HEK293 (cell line): ENCODE results near the gene ACACB.
A peak's percentile ranks its signal among the peaks of the same experiment; 100 is the strongest.

Experiments used
- GLIS1 ChIP-seq: fragments of 450-650 bp; formaldehyde crosslinking; IDR thresholded peaks from 2 replicates; pipeline ENCODE4 v1.5.1; 2016; ENCODE audit warnings: missing biosample characterization, missing genetic modification characterization
- IKZF3 ChIP-seq: fragments of 450-650 bp; IDR thresholded peaks from 2 replicates; pipeline ENCODE4 v1.5.0; 2018; ENCODE audit warnings: missing biosample characterization, mild to moderate bottlenecking, missing genetic modification characterization, moderate library complexity
- KLF7 ChIP-seq: fragments of 450-650 bp; formaldehyde crosslinking; IDR thresholded peaks from 2 replicates; pipeline ENCODE4 v1.5.1; 2016; ENCODE audit warnings: missing biosample characterization, missing genetic modification characterization, borderline replicate concordance
- MYNN ChIP-seq: fragments of 450-650 bp; formaldehyde crosslinking; IDR thresholded peaks from 2 replicates; pipeline ENCODE4 v1.5.1; 2016; ENCODE audit warnings: missing biosample characterization, missing genetic modification characterization, borderline replicate concordance
- OVOL3 ChIP-seq: fragments of 450-650 bp; formaldehyde crosslinking; IDR thresholded peaks from 2 replicates; pipeline ENCODE4 v1.5.1; 2016; ENCODE audit warnings: missing biosample characterization, missing genetic modification characterization
- PATZ1 ChIP-seq: fragments of 450-650 bp; formaldehyde crosslinking; IDR thresholded peaks from 2 replicates; pipeline ENCODE4 v1.5.1; 2016; ENCODE audit warnings: missing biosample characterization, missing genetic modification characterization
- PRDM1 ChIP-seq: fragments of 450-650 bp; formaldehyde crosslinking; IDR thresholded peaks from 2 replicates; pipeline ENCODE4; 2016; ENCODE audit warnings: missing biosample characterization, missing genetic modification characterization
- SCRT2 ChIP-seq: fragments of 450-650 bp; formaldehyde crosslinking; IDR thresholded peaks from 2 replicates; pipeline ENCODE4 v1.5.1; 2016; ENCODE audit warnings: missing biosample characterization, missing genetic modification characterization
- ZBTB11 ChIP-seq: fragments of 450-650 bp; formaldehyde crosslinking; conservative IDR thresholded peaks from 2 replicates; pipeline ENCODE4 v1.5.1; 2016; ENCODE audit warnings: low read depth, missing biosample characterization, missing genetic modification characterization
- ZBTB20 ChIP-seq: fragments of 450-650 bp; formaldehyde crosslinking; IDR thresholded peaks from 2 replicates; pipeline ENCODE4 v1.5.1; 2016; ENCODE audit warnings: missing biosample characterization, missing genetic modification characterization
- ZBTB7A ChIP-seq: fragments of 450-650 bp; formaldehyde crosslinking; IDR thresholded peaks from 2 replicates; pipeline ENCODE4 v1.5.1; 2016; ENCODE audit warnings: low read depth, missing biosample characterization, missing genetic modification characterization
- ZNF132 ChIP-seq: fragments of 450-650 bp; formaldehyde crosslinking; IDR thresholded peaks from 2 replicates; pipeline ENCODE4 v1.5.1; 2017; ENCODE audit warnings: missing biosample characterization, missing genetic modification characterization, borderline replicate concordance
- ZNF223 ChIP-seq: fragments of 450-650 bp; formaldehyde crosslinking; IDR thresholded peaks from 2 replicates; pipeline ENCODE4 v1.5.1; 2016; ENCODE audit warnings: missing biosample characterization, missing genetic modification characterization
- ZNF239 ChIP-seq: fragments of 450-650 bp; formaldehyde crosslinking; IDR thresholded peaks from 2 replicates; pipeline ENCODE4 v1.5.1; 2016; ENCODE audit warnings: missing biosample characterization, missing genetic modification characterization
- ZNF416 ChIP-seq: fragments of 450-650 bp; formaldehyde crosslinking; IDR thresholded peaks from 2 replicates; pipeline ENCODE4 v1.5.1; 2016; ENCODE audit warnings: missing biosample characterization, missing genetic modification characterization
- ZNF555 ChIP-seq: fragments of 450-650 bp; formaldehyde crosslinking; conservative IDR thresholded peaks from 2 replicates; pipeline ENCODE4 v1.5.1; 2017; ENCODE audit warnings: missing biosample characterization, mild to moderate bottlenecking, missing genetic modification characterization, inconsistent platforms
- ZNF561 ChIP-seq: fragments of 450-650 bp; IDR thresholded peaks from 2 replicates; pipeline ENCODE4 v1.5.1; 2018; ENCODE audit warnings: missing biosample characterization, missing genetic modification characterization, borderline replicate concordance
- ZNF660 ChIP-seq: fragments of 450-650 bp; IDR thresholded peaks from 2 replicates; pipeline ENCODE4 v1.5.1; 2018; ENCODE audit warnings: missing biosample characterization, mild to moderate bottlenecking, missing genetic modification characterization
- ZNF701 ChIP-seq: fragments of 450-650 bp; formaldehyde crosslinking; IDR thresholded peaks from 2 replicates; pipeline ENCODE4 v1.5.1; 2016; ENCODE audit warnings: missing biosample characterization, missing genetic modification characterization
- ZNF76 ChIP-seq: fragments of 450-650 bp; formaldehyde crosslinking; IDR thresholded peaks from 2 replicates; pipeline ENCODE4; 2016; ENCODE audit warnings: low read depth, missing biosample characterization, missing genetic modification characterization, borderline replicate concordance
- ZNF768 ChIP-seq: fragments of 450-650 bp; formaldehyde crosslinking; IDR thresholded peaks from 2 replicates; pipeline ENCODE4 v1.5.1; 2018; ENCODE audit warnings: missing biosample characterization, mild to moderate bottlenecking, missing genetic modification characterization
- ZNF791 ChIP-seq: fragments of 450-650 bp; formaldehyde crosslinking; IDR thresholded peaks from 2 replicates; pipeline ENCODE4 v1.5.1; 2016; ENCODE audit warnings: missing biosample characterization, missing genetic modification characterization
- ZNF792 ChIP-seq: fragments of 450-650 bp; formaldehyde crosslinking; IDR thresholded peaks from 2 replicates; pipeline ENCODE4 v1.5.1; 2016; ENCODE audit warnings: missing biosample characterization, missing genetic modification characterization
- ZNF830 ChIP-seq: fragments of 450-650 bp; IDR thresholded peaks from 2 replicates; pipeline ENCODE4 v1.5.0; 2018; ENCODE audit warnings: missing biosample characterization, missing genetic modification characterization, low read depth, mild to moderate bottlenecking, moderate library complexity
- ZSCAN23 ChIP-seq: fragments of 450-650 bp; formaldehyde crosslinking; IDR thresholded peaks from 2 replicates; pipeline ENCODE4 v1.5.1; 2016; ENCODE audit warnings: missing biosample characterization, missing genetic modification characterization
- ZSCAN5A ChIP-seq: fragments of 450-650 bp; formaldehyde crosslinking; IDR thresholded peaks from 2 replicates; pipeline ENCODE4 v1.5.1; 2016; ENCODE audit warnings: missing biosample characterization, missing genetic modification characterization
- TF ChIP-seq, protein P1 (sequence below): sonication (generic); formaldehyde crosslinking; IDR thresholded peaks from 2 replicates; pipeline ENCODE4 v1.8.1; 2022; ENCODE audit warnings: mild to moderate bottlenecking, moderate library complexity, missing genetic modification reagents
- TF ChIP-seq, protein P2 (sequence below): fragments of 450-650 bp; formaldehyde crosslinking; IDR thresholded peaks from 2 replicates; pipeline ENCODE4 v1.5.1; 2016; ENCODE audit warnings: missing biosample characterization, missing genetic modification characterization
- TF ChIP-seq, protein P3 (sequence below): fragments of 450-650 bp; formaldehyde crosslinking; IDR thresholded peaks from 2 replicates; pipeline ENCODE4 v1.5.1; 2017; ENCODE audit warnings: missing biosample characterization, missing genetic modification characterization

The ACACB gene

DNA sequence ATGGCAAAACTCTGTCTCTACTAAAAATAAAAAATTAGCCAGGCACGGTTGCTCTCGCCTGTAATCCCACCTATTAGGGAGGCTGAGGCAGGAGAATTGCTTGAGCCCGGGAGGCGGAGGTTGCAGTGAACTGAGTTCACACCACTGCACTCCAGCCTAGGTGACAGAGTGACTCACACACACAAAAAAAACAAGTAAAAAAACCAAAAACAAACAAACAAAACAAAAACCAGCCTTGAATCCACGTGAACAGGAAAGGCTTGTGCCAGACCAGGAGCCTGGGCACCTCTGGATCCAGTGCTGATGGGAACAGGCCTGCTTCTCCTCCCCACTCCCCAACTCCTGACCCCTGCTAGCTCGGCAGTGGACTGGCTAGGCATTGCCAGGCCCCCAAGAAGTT, 189.2 kb downstream of the ACACB start (continued):
- TF ChIP-seq PATZ1: 0 out of 2 replicates have a peak, but pooled peaks have one; percentile 22
- TF ChIP-seq ZNF555 (tag by site-specific recombination): no peak
- no peak for TF ChIP-seq ZNF791 (tag by site-specific recombination)
- TF ChIP-seq ZSCAN23 (tag by site-specific recombination): no peak
- TF ChIP-seq ZNF561 (tag by site-specific recombination): no peak
- no peak for TF ChIP-seq SCRT2 (tag by site-specific recombination)
- TF ChIP-seq IKZF3 (tag by site-specific recombination): no peak
- TF ChIP-seq, protein P1, sequence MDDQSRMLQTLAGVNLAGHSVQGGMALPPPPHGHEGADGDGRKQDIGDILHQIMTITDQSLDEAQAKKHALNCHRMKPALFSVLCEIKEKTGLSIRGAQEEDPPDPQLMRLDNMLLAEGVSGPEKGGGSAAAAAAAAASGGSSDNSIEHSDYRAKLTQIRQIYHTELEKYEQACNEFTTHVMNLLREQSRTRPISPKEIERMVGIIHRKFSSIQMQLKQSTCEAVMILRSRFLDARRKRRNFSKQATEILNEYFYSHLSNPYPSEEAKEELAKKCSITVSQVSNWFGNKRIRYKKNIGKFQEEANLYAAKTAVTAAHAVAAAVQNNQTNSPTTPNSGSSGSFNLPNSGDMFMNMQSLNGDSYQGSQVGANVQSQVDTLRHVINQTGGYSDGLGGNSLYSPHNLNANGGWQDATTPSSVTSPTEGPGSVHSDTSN (CRISPR knock-in tag): no peak
- no peak for TF ChIP-seq PRDM1 (tag by site-specific recombination)
- no peak for TF ChIP-seq ZNF660 (tag by site-specific recombination)
- peak; percentile 39; the same call in 1 of the 2 replicates for TF ChIP-seq ZBTB20 (tag by site-specific recombination)
- TF ChIP-seq ZNF223: no peak
- no peak for TF ChIP-seq ZNF239 (tag by site-specific recombination)
- TF ChIP-seq OVOL3: no peak
- TF ChIP-seq, protein P2, sequence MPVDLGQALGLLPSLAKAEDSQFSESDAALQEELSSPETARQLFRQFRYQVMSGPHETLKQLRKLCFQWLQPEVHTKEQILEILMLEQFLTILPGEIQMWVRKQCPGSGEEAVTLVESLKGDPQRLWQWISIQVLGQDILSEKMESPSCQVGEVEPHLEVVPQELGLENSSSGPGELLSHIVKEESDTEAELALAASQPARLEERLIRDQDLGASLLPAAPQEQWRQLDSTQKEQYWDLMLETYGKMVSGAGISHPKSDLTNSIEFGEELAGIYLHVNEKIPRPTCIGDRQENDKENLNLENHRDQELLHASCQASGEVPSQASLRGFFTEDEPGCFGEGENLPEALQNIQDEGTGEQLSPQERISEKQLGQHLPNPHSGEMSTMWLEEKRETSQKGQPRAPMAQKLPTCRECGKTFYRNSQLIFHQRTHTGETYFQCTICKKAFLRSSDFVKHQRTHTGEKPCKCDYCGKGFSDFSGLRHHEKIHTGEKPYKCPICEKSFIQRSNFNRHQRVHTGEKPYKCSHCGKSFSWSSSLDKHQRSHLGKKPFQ: peak; percentile 94
- no peak for TF ChIP-seq ZBTB11 (tag by site-specific recombination)
- TF ChIP-seq ZNF701 (tag by site-specific recombination): no peak
- TF ChIP-seq GLIS1 (tag by site-specific recombination): no peak
- no peak for TF ChIP-seq ZBTB7A
- TF ChIP-seq ZNF132 (tag by site-specific recombination): no peak
- no peak for TF ChIP-seq ZNF792 (tag by site-specific recombination)
- no peak for TF ChIP-seq ZNF830 (tag by site-specific recombination)
- no peak for TF ChIP-seq ZNF768
- TF ChIP-seq, protein P3, sequence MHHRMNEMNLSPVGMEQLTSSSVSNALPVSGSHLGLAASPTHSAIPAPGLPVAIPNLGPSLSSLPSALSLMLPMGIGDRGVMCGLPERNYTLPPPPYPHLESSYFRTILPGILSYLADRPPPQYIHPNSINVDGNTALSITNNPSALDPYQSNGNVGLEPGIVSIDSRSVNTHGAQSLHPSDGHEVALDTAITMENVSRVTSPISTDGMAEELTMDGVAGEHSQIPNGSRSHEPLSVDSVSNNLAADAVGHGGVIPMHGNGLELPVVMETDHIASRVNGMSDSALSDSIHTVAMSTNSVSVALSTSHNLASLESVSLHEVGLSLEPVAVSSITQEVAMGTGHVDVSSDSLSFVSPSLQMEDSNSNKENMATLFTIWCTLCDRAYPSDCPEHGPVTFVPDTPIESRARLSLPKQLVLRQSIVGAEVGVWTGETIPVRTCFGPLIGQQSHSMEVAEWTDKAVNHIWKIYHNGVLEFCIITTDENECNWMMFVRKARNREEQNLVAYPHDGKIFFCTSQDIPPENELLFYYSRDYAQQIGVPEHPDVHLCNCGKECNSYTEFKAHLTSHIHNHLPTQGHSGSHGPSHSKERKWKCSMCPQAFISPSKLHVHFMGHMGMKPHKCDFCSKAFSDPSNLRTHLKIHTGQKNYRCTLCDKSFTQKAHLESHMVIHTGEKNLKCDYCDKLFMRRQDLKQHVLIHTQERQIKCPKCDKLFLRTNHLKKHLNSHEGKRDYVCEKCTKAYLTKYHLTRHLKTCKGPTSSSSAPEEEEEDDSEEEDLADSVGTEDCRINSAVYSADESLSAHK (tag by site-specific recombination): no peak
- TF ChIP-seq ZNF416: no peak
- TF ChIP-seq KLF7 (tag by site-specific recombination): no peak
- TF ChIP-seq ZSCAN5A (tag by site-specific recombination): no peak
- TF ChIP-seq ZNF76 (tag by site-specific recombination): no peak
- no peak for TF ChIP-seq MYNN
